Measurements from ENCODE around the gene IPO4. TPM values are rescaled to one million over a fixed set of nuclear protein-coding genes. Genes with fewer than 3 reads are reported as not detected.

Gene IPO4
- polyA plus RNA-seq, 1 donor (not counting 4 experiments of a cell fraction or from before 2014, with no cell fraction given), result 18.6 TPM

DNA sequence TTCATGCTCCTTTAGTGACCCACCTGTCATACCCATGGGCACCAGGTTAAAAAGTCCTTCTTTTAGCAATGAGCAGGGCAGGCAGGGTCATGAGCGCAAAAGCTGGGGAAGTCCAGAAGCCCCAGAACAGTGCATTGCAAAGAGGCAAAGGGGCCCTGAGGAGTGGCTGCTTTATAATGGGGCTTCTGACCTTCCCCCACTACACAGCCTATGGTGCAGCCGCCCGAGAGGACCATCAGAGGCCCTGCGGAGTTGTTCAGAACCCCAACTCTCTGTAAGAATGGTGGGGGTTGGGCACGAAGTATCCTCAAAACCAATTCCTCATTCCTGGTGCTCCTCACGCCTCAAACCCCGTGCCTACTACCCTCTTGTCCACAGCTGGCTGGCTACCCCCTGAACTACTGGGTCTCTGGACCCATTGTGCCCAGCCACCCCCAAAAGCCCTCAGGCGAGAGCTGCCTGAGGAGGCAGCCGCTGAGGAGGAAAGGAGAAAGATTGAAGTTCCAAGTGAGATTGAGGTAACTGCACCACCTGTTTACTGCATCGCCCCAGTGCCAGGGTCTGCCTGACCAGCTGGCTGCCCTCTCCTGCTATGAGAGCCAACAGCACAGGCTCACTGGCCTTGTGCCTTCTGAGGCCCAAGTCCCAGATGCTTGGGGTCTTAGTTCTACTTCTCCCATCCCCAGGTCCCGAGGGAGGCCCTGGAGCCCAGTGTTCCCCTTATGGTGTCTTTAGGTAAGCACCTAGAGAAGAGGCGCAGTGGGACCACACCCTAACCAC lies 10.0 kb downstream of the IPO4 start:
- TF ChIP-seq, protein P1, sequence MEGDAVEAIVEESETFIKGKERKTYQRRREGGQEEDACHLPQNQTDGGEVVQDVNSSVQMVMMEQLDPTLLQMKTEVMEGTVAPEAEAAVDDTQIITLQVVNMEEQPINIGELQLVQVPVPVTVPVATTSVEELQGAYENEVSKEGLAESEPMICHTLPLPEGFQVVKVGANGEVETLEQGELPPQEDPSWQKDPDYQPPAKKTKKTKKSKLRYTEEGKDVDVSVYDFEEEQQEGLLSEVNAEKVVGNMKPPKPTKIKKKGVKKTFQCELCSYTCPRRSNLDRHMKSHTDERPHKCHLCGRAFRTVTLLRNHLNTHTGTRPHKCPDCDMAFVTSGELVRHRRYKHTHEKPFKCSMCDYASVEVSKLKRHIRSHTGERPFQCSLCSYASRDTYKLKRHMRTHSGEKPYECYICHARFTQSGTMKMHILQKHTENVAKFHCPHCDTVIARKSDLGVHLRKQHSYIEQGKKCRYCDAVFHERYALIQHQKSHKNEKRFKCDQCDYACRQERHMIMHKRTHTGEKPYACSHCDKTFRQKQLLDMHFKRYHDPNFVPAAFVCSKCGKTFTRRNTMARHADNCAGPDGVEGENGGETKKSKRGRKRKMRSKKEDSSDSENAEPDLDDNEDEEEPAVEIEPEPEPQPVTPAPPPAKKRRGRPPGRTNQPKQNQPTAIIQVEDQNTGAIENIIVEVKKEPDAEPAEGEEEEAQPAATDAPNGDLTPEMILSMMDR (optimal IDR thresholded peaks at IDR 0.05 in 1 of 3, IDR thresholded peaks at IDR 0.05 in 1 of 3, conservative IDR thresholded peaks at IDR 0.05 in 1 of 3; ENCODE audit: extremely low read depth in 1 of 3, insufficient read depth in 2 of 3, low read length in 3 of 3), result no peak
- TF ChIP-seq EZH2 (IDR thresholded peaks at IDR 0.05; ENCODE audit: low read length), result no peak
- Histone ChIP-seq H3K79me2 (ENCODE audit: control insufficient read depth, insufficient read depth, low read length) (no peaks in the 10 kb centered on the region), H2AFZ (ENCODE audit: control insufficient read depth, low read length) (no peak overlapping the region), H3K4me2 (ENCODE audit: control insufficient read depth, extremely low read depth, insufficient read depth, low read depth, low read length) (no peak overlapping the region), H3K27ac (ENCODE audit: control insufficient read depth, insufficient read depth, low read length) (no peak overlapping the region), H3K27me3 (ENCODE audit: control insufficient read depth, extremely low read depth, insufficient read depth, low read length) (no peaks in the 10 kb centered on the region), H3K4me3 (ENCODE audit: control insufficient read depth in 2 of 3, extremely low read depth in 1 of 3, insufficient read depth in 2 of 3, low read depth in 1 of 3, low read length in 3 of 3) (no peak overlapping the region), H3K4me1 (ENCODE audit: control insufficient read depth, extremely low read depth, insufficient read depth, low read length) (no peaks in the 10 kb centered on the region), H3K36me3 (ENCODE audit: control insufficient read depth in 2 of 2, extremely low read depth in 1 of 2, insufficient read depth in 2 of 2, low read length in 2 of 2) (peaks cover 39 to 50% of the 10 kb centered on the region in 2 experiments), H3K9me3 (ENCODE audit: control insufficient read depth, low read depth, low read length) (no peaks in the 10 kb centered on the region), H4K20me1 (ENCODE audit: control insufficient read depth, extremely low read depth, insufficient read depth, low read length) (peaks cover 8% of the 10 kb centered on the region), H3K9ac (ENCODE audit: control insufficient read depth, extremely low read depth, insufficient read depth, low read length) (no peak overlapping the region), H3K9me1 (ENCODE audit: control insufficient read depth, extremely low read depth, insufficient read depth, low read length) (no peaks in the 10 kb centered on the region)
- FAIRE-seq (no peak), DNase-seq (ENCODE audit: low read depth, low spot score) (no peak)
- dilution Hi-C loops (cut with MboI; ENCODE audit: extremely low pct_ligation_motif_present, low sequenced_read_pairs), result no loop called here

DNA sequence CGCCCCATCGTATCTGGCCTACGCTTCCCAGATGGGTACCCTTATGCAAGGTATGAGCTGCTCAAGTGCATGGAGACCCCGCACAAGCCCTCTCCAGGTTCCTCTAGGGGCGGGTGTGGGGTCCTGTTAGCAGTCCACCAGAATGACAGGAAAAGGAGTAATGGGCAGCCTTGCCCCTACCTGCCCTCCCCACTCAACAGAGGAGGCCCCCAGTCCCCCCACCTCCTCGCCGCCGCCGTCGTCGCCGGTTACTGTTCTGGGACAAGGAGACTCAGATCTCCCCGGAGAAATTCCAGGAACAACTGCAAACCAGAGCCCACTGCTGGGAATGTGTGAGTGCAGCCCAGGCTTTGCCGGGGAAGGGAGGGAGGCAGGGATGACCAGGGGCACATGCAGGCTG lies 10.7 kb downstream of the IPO4 start:
- peaks cover 36 to 48% of the 10 kb centered on the region in 2 experiments for H3K36me3 ChIP-seq (ENCODE audit: control insufficient read depth in 2 of 2, extremely low read depth in 1 of 2, insufficient read depth in 2 of 2, low read length in 2 of 2)
- H3K27ac ChIP-seq (ENCODE audit: control insufficient read depth, insufficient read depth, low read length), result no peak overlapping the region
- dilution Hi-C loops (cut with MboI; ENCODE audit: extremely low pct_ligation_motif_present, low sequenced_read_pairs), result no loop called here
- no peaks in the 10 kb centered on the region for H3K79me2 ChIP-seq (ENCODE audit: control insufficient read depth, insufficient read depth, low read length)
- DNase-seq (ENCODE audit: low read depth, low spot score) (no peak), FAIRE-seq (no peak)
- H2AFZ ChIP-seq (ENCODE audit: control insufficient read depth, low read length), result no peak overlapping the region
- H3K27me3 ChIP-seq (ENCODE audit: control insufficient read depth, extremely low read depth, insufficient read depth, low read length), result no peaks in the 10 kb centered on the region
- no peaks in the 10 kb centered on the region for H3K9me3 ChIP-seq (ENCODE audit: control insufficient read depth, low read depth, low read length)
- TF ChIP-seq EZH2 (IDR thresholded peaks at IDR 0.05; ENCODE audit: low read length), result no peak
- TF ChIP-seq, protein P1 (optimal IDR thresholded peaks at IDR 0.05 in 1 of 3, IDR thresholded peaks at IDR 0.05 in 1 of 3, conservative IDR thresholded peaks at IDR 0.05 in 1 of 3; ENCODE audit: extremely low read depth in 1 of 3, insufficient read depth in 2 of 3, low read length in 3 of 3), result no peak
- no peak overlapping the region for H3K4me3 ChIP-seq (ENCODE audit: control insufficient read depth in 2 of 3, extremely low read depth in 1 of 3, insufficient read depth in 2 of 3, low read depth in 1 of 3, low read length in 3 of 3)
- peaks cover 8% of the 10 kb centered on the region for H4K20me1 ChIP-seq (ENCODE audit: control insufficient read depth, extremely low read depth, insufficient read depth, low read length)
- H3K4me2 ChIP-seq (ENCODE audit: control insufficient read depth, extremely low read depth, insufficient read depth, low read depth, low read length), result no peak overlapping the region
- no peak overlapping the region for H3K9ac ChIP-seq (ENCODE audit: control insufficient read depth, extremely low read depth, insufficient read depth, low read length)
- no peaks in the 10 kb centered on the region for H3K4me1 ChIP-seq (ENCODE audit: control insufficient read depth, extremely low read depth, insufficient read depth, low read length)
- H3K9me1 ChIP-seq (ENCODE audit: control insufficient read depth, extremely low read depth, insufficient read depth, low read length), result no peaks in the 10 kb centered on the region

All from keratinocyte (primary cell).